Measurements from ENCODE around the gene OGFOD2. TPM values are rescaled to one million over a fixed set of nuclear protein-coding genes. Genes with fewer than 3 reads are reported as not detected.

The OGFOD2 gene
- total RNA-seq, 4 donors from 2014 or later: 5.9 to 16.3 (median 15.5) TPM

DNA sequence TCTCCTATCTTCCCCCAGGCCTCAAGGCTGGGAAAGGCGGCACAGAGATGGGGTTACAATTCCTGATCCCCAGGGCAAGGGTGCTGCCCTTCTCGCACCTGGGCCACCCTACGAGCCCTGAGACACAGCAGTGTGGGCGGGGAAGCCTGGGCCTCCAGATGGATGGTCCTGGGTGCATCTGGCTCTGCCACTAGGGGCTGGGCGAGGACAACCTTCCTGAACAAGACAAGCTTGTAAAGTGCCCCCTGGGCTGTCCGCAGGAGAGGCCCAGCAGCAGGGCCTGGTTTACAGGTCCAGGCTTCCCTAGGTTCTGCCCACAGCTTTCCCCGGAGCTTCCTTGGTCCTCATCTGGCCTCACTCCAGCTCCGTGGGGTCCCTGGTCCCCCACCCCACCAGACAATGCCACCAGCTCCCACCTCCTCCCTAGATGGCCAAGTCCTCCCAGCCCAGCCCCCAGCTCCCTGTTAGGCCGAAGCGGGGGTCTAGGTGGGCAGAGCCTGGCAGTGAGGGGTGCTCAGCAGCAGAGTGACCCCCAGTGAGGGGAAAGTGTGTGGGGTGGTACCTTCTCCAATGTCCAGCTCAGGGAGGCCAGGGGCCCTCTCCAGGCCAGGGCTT, 14.3 kb downstream of the OGFOD2 start:
- intact Hi-C loops (cut with DNase I): no loop called here
- H3K27me3 ChIP-seq: no peaks in the 10 kb centered on the region
- 97 to 98% methylated on average over 6 to 9 of the region's 10 CpGs for WGBS, 2 donors
- TF ChIP-seq POLR2A (IDR thresholded peaks at IDR 0.05): no peak
- TF ChIP-seq, protein P1, sequence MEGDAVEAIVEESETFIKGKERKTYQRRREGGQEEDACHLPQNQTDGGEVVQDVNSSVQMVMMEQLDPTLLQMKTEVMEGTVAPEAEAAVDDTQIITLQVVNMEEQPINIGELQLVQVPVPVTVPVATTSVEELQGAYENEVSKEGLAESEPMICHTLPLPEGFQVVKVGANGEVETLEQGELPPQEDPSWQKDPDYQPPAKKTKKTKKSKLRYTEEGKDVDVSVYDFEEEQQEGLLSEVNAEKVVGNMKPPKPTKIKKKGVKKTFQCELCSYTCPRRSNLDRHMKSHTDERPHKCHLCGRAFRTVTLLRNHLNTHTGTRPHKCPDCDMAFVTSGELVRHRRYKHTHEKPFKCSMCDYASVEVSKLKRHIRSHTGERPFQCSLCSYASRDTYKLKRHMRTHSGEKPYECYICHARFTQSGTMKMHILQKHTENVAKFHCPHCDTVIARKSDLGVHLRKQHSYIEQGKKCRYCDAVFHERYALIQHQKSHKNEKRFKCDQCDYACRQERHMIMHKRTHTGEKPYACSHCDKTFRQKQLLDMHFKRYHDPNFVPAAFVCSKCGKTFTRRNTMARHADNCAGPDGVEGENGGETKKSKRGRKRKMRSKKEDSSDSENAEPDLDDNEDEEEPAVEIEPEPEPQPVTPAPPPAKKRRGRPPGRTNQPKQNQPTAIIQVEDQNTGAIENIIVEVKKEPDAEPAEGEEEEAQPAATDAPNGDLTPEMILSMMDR (IDR thresholded peaks at IDR 0.05): no peak
- H3K9me3 ChIP-seq: no peaks in the 10 kb centered on the region
- H3K4me3 ChIP-seq (replicated peaks in 1 of 3): no peak overlapping the region
- no peaks in the 10 kb centered on the region for H3K36me3 ChIP-seq
- H3K27ac ChIP-seq: no peak overlapping the region
- DNase-seq: no peak
- peaks cover 0 to 9% of the 10 kb centered on the region in 2 donors for H3K4me1 ChIP-seq

DNA sequence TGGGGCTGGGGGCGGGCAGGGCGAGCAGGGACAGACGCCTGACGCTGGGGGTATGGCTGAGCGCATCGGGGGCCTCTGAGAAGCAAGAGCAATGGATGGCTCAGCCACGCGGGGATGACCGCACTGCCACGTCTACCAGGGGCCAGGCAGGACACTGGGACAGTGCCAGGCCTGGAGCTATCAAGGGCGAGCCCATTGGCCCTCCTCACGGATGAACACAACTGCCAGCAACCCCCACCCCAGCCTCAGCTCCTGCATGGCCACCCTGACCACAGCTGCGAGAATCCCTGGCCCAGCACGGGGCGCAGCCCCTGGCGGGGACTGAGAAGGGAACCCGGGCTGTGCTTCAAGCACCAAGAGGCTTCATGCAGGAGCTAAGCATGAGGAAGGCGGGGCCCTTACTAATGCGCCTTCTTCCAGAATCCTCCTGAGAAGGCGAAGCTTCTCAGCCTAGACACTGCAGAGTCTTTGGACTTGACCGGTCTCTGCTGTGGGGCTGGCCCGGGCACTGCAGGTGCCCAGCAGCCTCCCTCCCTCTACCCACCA, 14.9 kb downstream of the OGFOD2 start:
- Histone ChIP-seq H3K36me3 (no peaks in the 10 kb centered on the region), H3K4me1 (peaks cover 0 to 3% of the 10 kb centered on the region in 2 donors), H3K27ac (no peak overlapping the region), H3K4me3 (replicated peaks in 1 of 3) (no peak overlapping the region), H3K9me3 (no peaks in the 10 kb centered on the region), H3K27me3 (no peaks in the 10 kb centered on the region)
- intact Hi-C loops (cut with DNase I): no loop called here
- 91 to 95% methylated on average over 6 to 10 of the region's 22 CpGs for WGBS, 2 donors
- DNase-seq: no peak
- no peak for TF ChIP-seq POLR2A (IDR thresholded peaks at IDR 0.05)
- TF ChIP-seq, protein P1 (IDR thresholded peaks at IDR 0.05): no peak

DNA sequence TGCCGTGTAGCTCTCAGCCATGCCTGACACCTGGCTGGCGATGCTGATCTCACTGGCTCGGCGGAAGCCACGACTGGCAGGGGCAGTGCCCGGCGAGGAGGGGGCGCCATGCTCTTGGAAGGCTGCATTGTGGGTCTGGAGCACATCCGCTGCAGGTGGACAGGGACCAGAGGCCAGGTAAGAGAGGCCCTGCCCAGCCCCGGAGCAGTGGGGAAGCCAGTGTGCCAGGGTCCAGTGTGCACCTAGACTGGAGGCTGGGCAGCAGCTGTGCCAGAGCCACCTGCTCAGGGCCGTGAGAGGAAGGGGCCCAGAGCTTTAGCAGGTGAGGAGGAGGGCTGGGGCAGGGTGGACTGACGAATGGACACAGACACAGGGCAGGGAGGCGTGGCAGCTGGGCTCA, 15.5 kb downstream of the OGFOD2 start:
- no peaks in the 10 kb centered on the region for H3K36me3 ChIP-seq
- no peak overlapping the region for H3K4me3 ChIP-seq (replicated peaks in 1 of 3)
- no peak overlapping the region for H3K27ac ChIP-seq
- peaks cover 0 to under 1% of the 10 kb centered on the region in 2 donors for H3K4me1 ChIP-seq
- no peaks in the 10 kb centered on the region for H3K27me3 ChIP-seq
- TF ChIP-seq, protein P1 (IDR thresholded peaks at IDR 0.05): no peak
- TF ChIP-seq POLR2A (IDR thresholded peaks at IDR 0.05): no peak
- 93 to 94% methylated on average over 5 to 12 of the region's 13 CpGs for WGBS, 2 donors
- no peak for DNase-seq
- intact Hi-C loops (cut with DNase I): no loop called here
- H3K9me3 ChIP-seq: no peaks in the 10 kb centered on the region

DNA sequence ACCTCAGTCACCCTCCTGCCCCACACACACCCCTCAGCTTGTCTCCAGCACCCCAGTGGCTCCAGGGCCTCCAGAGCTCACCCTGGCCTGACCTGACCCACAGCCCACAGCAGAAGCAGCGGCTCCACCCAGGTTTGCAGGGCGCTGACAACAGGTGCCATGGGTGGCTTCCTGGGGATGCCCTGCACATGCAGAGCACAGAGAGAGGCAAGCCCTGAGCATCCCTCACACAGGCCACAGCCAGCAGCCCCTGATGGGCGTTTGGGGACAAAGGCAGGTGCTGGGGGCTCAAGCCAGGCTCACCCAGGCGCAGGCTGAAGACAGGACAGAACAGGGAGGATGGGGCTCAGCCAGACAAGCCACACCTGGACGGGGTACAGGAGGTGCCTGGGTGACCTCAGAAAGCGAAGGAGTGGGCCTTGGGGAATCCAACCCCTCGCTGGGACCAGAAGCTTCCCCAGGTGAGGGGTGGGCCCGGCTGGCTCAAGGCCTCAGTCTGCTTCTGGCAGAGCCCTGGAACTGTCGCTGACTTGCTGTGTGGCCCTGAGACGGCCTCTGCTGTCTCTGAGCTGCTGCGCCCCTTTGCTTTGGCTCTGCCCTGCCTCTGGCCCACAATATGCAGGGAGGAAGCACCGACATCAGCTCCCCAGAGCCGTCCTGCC, 16.0 kb downstream of the OGFOD2 start:
- no peak for DNase-seq
- Histone ChIP-seq H3K27me3 (no peaks in the 10 kb centered on the region), H3K4me3 (replicated peaks in 1 of 3) (no peak overlapping the region), H3K36me3 (no peaks in the 10 kb centered on the region), H3K9me3 (no peaks in the 10 kb centered on the region), H3K4me1 (peaks cover 4 to 5% of the 10 kb centered on the region in 2 donors), H3K27ac (no peak overlapping the region)
- TF ChIP-seq, protein P1 (IDR thresholded peaks at IDR 0.05): no peak
- TF ChIP-seq POLR2A (IDR thresholded peaks at IDR 0.05): no peak
- intact Hi-C loops (cut with DNase I): no loop called here
- WGBS, 2 donors: 91 to 99% methylated on average over 11 to 13 of the region's 13 CpGs

Data from thyroid gland (tissue), 4 donors.